ENCODE data around the gene GINS3.

DNA sequence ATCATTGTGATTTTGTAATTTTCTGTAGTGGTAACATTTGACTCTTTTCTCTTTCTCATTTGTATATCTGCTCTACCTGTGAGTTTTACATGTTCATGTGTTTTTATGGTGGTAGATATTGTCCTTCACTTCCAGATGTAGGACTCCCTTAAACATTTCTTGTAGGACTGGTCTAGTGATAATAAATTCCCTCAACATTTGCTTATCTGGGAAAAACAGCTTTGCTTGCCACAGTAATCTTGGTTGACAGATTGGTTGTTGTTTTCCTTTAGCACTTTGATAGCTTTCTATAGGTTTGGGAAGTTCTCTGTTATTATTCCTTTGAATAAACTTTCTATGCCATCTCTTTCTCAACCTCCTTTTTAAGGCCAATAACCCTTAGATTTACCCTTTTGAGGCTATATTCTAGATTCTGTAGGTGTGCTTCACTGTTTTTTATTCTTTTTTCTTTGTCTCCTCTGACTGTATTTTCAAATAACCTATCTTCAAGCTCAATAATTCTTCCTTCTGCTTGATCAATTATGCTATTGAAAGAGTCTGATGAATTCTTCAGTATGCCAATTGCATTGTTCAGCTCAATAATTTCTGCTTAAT lies 32.1 kb upstream of the GINS3 start:
- TF ChIP-seq POU2F2 (IDR thresholded peaks at IDR 0.05; ENCODE audit: low read depth, low read length) (no peak), POLR2A (IDR thresholded peaks at IDR 0.05; ENCODE audit: low read depth, low read length) (no peak), POLR2AphosphoS5 (IDR thresholded peaks at IDR 0.05; ENCODE audit: low read depth, low read length) (no peak), TAF1 (IDR thresholded peaks at IDR 0.05; ENCODE audit: low read depth, low read length) (no peak), PAX5 (IDR thresholded peaks at IDR 0.05; ENCODE audit: insufficient read depth, low read length, severe bottlenecking) (no peak), SPI1 (IDR thresholded peaks at IDR 0.05; ENCODE audit: low read depth, low read length) (no peak)

All from GM12891 (cell line).